ENCODE results near the gene SLC11A2.
"Not testable (repeated sequence)": the region's sequence is repeated elsewhere in the genome, so short reads cannot be mapped to it uniquely, and the experiment has no call there.

Gene SLC11A2

DNA sequence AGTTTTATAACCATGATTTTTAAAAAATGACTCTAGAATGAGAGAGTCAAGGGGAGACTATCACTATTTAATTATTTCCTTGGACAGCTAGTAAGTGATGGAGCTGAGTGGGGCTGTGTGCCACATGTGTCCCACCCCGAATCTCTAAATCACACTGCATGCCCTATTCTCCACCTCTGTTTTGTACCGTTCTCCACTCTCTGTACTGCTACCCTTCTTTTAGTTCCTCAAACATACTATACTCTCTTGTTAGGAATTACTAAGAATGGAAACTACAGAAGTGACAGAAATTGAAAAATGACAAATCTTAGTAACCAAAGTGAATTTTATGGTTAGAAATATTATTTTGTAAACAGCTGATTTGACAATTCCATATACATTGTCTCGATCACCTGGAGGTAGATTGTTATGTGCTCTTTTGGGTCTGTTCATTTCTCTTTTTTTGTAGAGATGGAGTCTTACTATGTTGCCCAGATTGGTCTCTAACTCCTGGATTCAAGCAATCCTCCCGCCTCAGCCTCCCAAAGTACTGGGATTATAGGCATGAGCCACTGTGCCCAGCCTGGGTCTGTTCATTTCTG, 35.9 kb downstream of the SLC11A2 start:
- DNase-seq (ENCODE audit: low spot score): no peak

DNA sequence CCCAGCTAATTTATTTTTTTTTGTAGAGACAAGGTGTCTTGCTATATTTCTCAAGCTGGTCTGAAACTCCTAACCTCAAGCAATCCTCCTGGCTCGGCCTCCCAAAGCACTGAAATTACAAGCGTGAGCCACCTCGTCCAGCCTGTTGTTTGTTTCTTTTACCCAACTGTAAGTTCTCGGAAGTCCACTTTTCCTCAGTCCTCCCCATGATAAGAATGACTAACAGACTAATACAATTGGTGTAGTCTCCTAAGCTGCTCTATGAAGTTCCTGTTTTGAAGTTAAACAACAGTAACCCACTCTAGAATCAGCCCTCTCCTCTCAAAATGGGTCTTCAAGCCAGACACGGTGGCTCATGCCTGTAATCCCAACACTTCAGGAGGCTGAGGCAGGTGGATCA, 37.3 kb downstream of the SLC11A2 start:
- DNase-seq (ENCODE audit: low spot score): no peak

DNA sequence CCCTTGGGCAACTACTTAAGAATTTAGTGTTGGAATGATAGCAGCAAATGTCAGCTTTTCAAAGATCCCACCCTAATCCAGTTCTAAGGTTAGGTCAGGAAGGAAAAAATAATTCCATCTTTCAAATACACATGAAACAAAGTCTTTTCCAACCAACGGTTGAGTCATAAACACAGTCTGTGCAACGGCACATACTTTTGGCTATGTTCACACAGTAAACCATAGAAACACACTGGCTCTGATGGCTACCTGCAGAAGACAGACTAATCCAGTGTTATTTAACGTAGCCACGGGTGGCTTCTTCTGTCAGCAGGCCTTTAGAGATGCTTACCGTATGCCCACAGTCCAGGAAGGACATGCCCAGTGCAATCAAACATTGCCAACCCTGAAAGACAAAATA, 38.1 kb downstream of the SLC11A2 start:
- DNase-seq (ENCODE audit: low spot score): no peak

DNA sequence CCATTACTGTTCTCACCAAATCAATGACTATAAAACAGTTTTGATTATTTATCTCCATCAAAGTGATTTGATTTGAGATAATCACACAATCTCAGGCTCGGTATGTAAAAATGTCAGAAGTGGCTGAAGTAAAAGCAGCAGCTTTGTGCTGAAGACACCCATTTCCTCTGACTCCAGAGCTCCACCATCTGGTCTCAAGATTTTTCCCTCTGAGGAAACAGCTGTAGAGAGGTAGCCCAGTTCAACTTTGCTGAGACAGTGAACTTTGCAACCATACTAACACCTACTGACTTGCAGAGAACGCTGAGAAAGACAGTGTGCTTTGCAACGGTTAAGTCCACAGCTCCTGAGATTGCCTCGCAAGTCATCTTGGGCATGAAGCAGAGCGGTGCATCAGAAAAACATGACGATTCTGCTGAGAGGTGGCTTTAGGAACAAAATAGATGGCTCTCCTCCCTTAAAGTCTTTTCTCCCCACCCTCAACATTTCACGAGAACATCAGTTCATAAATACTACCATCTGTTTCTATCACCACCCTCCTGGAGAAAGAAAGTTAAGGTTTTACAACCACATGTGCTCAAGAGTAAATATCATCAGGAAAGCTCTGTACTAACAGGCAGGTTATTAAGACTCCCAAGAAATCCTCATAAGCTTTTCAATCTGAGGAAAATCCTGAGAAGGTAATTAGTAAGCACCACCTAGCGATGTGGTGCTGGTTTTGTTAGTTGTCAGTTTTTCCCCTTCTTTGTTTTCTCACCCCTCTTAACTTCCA, 39.0 kb downstream of the SLC11A2 start:
- peak; percentile 70 for DNase-seq (ENCODE audit: low spot score)

DNA sequence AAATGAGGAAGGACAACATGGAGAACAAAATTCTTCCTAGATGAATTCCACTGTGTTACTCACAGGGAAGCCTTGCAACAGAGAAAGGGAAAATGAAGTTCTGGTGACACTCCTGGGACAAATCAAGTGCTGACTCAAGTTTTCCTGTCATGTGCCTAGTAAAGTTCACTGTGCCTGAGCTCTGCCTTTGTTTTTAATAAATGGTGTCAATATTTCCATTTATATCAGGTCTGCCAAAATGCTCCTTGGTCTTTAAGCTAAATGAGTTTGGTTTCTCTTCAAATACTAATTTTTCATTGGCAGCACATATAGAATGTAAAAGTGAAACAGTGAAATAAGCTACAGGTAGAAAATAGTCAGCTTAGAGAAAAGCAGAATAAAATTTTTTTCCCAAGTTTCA, 40.9 kb downstream of the SLC11A2 start:
- DNase-seq (ENCODE audit: low spot score): no peak

DNA sequence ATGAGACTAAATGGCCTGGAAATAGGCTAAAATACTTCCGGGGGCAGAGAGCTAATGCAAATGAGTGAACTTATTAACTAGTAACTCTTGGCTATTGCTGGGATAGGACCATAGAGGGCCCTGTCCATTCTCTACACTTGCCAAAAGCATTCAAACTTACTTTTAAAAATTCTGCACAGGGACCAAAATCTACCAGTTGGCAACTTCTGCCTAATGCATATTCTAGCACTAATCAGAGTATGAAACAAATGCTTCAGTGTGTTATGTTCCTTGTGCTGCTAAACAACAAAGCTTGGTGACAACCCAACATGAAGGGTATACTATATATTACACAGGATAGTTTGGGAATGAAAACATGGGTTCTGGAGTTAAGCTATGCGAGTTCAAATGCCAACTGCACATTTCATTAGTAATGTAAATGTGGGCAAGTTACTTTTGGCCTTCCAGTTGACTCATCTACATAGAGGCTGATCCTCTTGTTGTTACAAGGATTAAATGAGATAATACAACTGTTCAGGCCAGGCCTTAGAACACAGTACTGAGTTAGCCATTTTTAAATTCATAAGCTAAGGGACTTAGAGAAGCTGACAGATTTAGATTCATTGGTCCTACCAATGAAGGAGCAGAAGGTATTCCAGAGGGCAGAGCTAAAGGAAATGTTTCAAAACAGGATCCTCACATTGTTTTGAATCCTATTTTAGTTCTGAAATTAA, 41.4 kb downstream of the SLC11A2 start:
- DNase-seq (ENCODE audit: low spot score): peak; percentile 10

DNA sequence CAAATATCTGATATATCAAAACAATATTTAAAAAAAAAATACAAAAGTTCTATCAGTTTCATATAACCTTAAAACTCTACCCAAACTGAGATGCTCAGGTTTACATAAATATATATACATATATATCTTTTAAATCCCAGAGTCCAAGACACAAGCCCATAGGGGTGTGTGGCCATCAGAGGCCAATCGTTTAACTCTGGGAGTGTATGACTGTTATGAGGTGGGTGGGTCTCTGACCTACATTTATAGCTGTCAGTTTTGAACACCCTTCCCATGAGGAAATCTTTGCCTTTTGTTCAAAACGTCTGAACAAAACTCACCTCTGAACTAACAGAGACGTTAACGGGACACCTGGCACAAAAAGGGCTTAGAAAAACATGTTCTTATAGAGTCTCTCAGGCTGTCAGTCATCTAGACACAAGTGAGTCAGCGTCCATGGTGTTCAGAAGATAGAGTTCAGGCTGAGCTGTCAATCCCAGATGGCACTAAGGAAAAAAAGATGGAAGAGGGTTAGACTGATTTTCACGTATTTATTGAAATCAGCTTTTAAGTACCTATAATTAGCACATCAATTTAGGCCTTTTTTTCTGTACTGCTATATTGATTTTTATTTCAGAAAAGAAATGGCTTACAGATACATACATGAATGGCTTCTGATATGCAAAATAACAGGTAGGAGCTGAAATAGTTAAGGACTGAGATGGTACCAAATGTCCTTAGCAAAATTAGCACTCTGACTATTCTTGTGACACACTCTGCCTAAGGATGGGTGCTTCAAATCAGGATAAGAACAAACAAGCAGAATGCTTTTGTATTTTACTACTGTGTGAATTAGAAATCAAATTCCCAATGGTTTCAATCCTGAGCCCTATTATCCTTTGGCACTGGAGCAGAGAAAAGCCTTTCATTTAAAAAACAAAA, 44.6 kb downstream of the SLC11A2 start:
- DNase-seq (ENCODE audit: low spot score): no peak

DNA sequence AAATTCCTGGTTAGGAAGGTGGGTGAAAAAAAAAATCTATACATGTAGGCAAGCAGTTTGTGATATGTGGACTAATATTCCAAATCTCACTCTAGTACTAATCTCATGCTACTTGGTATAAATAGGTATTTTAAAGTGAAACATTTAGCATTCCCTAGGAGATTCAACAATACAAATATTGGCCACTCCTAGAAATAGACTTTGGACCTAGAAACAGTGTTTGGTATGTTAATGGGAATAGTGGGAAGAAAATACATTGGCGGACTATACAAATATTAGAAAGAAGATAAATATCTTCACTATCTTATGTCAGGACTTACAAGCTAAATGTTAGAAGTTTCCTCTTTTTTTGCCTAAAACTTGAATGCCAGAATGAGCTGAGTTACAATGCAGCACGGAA, 45.6 kb downstream of the SLC11A2 start:
- DNase-seq (ENCODE audit: low spot score): no peak

DNA sequence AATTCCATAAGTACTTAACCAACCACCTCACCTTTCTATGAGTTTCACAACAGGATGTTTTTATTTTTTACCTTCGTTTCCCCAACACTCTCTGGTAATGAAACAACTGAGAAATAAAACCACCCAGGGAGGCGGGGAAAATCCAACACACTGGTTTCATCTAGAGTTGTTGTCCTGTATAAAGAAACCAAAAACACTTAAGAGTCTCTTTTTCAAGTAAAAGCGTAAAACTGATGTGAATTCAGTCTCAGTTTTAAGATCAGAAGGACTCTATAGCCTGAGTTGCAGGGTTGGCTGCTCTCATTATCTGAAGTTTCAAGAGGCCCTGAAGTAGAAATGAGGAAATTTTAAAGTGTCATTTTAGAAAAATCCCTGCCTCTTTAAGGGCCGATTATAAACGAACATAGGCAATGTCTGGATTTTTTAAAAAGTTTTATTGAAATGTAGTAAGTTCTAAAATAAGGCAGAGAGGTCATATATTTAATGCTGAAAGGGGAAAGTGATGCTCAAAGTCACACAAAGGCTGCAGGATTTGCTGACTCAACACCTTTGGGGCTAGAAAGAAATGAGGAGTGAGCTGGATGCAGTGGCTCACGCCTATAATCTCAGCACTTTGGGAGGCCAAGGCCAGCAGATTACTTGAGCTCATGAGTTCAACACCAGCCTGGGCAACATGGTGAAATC, 46.7 kb downstream of the SLC11A2 start:
- no peak for DNase-seq (ENCODE audit: low spot score)

DNA sequence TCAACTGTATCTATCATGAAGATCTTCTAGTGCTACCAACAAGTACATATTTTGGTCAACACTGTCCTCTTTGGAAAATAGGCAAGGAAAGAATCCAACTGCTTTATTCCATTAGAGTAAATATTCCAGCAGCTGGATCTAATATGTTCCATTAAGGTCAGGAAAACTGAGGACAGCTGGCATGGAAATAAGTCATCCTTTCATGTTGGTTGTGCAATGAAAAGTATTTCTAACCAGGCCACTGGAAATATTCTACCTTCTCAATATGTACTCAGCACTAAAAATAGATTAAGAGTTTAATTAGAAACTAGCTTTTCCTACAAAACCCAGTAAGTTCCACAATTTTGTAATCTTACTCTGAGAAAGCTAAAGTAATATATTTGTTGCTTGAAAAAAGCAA, 54.2 kb downstream of the SLC11A2 start:
- DNase-seq (ENCODE audit: low spot score): no peak

DNA sequence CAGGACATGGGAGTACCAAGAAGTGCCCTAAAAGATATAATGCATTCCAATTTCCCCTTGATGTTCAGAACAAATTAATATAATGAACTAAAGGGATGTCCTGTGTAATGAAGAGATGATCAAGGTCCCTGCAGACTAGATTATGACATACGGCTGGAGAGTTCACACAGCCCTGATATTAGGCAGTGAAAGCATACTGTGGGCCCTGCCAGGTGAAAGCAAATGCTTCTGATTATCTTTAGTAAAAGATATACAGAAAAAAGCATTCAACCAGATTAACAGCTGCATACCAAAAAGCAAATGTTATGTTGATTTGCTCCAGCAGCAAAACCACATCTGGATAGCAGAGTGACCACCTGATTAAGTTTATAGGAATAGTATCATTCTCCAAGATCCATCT, 61.8 kb downstream of the SLC11A2 start:
- no peak for DNase-seq (ENCODE audit: low spot score)

DNA sequence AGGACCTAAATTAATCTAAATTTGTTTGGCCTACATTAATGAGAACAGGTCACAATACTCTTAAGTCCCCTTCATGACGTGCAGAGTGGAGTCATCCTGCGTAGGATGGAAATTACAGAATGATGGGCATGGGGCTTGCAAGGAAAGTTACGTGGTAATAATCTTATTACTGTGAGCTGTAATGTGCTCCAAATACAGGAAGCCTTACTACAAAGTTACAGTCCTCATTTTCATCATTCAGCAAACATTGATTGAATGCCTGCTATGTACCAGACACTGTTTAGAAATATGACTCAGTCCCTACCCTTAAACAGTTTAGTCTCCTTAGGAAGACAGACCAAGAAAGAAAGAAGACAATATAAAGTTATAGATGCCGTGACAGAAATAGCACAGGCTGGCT, 64.5 kb downstream of the SLC11A2 start:
- no peak for DNase-seq (ENCODE audit: low spot score)

DNA sequence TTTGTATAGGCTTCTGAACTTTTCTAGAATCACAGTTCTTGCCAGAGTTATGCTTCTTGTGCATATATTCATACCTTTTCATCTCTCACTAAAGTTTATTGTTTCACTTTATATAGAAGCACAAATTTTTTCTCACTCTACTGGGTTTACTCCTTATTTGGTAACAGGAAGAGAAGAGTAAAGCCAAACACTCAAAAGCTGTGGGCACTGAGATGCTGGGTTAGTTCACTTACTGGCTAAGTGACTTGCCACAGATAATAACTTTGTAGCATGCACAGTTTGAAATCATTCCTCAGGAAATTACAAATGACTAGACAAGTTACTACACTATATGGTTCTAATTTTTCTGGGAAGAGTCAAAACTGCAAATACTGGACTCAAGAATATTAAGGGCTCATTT, 66.1 kb downstream of the SLC11A2 start:
- no peak for DNase-seq (ENCODE audit: low spot score)

DNA sequence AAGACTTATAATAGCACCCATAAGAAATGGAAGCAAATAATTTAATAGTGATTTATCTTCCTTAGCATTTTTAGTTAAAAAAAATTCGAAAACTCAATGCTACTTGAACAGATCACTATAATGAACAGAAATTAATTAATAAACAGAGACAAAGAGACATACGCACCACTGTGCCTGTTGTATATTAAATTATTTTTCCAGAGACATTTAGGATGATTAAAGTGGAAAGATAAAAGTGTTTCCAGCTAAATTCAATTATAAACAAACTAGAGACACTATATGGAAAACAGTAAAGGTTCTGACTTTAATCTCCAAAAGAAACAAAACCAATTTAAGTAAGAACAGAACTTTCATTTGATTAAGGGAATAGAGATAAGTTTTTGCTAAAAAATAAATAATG, 70.5 kb downstream of the SLC11A2 start:
- no peak for DNase-seq (ENCODE audit: low spot score)

DNA sequence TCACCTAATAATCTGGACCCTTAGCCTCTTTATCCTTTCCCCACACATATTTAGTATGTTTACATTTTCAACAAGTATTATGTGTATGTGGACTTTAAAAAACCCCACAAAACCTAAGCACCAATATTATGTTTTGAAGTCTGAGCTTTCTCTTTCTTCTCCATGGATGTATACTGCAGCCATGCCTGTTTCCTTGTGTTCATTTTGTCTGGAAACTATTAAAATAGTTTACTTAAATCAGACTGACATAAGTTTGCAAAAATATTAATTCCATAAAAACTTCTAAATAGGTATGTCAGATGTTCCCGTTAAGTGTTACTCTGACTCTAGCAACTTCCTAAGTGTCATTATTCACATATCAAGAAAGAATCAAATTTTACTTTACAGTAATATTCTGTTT, 70.9 kb downstream of the SLC11A2 start:
- DNase-seq (ENCODE audit: low spot score): no peak

DNA sequence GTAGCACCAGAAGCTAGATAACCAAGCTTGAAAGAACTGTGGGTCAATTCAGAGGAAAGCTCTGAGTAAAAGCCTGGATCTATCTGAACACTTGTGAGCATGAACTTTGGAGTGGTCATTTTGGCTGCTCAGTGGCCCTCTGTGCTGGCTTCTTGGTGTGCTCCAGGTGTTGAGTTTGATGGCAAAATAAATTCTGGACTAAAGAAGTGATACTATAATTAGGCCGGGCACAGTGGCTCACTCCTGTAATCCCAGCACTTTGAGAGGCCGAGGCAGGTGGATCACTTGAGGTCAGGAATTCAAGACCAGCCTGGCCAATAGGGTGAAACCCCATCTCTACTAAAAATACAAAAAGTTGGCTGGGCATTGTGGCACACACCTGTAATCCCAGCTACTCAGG, 71.4 kb downstream of the SLC11A2 start:
- DNase-seq (ENCODE audit: low spot score): not testable (repeated sequence)

DNA sequence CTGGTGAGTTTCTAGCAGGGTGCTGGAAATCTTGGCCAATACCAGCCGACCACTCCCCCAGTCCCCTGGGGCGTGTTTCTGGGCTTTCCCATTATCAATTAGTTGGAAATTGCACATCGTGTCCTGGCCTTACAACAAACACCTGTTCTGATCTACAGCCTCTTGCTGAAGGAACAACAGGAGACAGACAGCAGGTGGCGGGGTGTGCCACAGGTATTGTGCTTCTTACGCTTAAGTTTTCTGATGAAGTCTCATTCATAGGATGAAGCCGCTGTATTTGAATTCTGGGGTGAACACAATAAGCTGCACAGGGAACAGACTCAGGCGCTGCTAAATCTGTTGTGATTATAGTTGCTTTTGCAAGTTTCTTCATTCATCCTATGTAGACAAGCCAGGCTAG, 73.1 kb downstream of the SLC11A2 start:
- no peak for DNase-seq (ENCODE audit: low spot score)

DNA sequence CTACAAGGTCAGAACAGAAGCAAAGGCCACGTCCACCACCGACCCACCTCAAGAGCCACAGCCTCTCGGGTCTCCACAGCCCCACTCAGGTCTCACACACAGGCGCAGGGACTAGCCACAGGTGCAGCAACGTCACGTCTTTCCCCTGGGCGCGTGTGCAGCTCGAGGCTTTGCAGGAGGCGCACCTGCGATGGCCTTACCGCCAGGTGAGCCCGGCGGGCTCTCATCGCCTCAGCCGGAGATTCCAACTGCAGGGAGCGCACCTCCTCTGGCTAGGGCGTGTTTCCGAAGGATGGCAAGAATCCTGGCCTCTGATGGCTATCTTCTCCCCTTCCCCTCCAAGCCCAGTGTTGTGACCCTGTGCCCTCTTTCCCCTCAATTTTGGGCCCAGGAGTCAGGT, 73.7 kb downstream of the SLC11A2 start, which contains the start of gene HIGD1C:
TSS of gene HIGD1C (plus strand) at position 35 of the 400 bp plus-strand sequence. CDS start 1,455 bp downstream, outside the sequence.
- no peak for DNase-seq (ENCODE audit: low spot score)

DNA sequence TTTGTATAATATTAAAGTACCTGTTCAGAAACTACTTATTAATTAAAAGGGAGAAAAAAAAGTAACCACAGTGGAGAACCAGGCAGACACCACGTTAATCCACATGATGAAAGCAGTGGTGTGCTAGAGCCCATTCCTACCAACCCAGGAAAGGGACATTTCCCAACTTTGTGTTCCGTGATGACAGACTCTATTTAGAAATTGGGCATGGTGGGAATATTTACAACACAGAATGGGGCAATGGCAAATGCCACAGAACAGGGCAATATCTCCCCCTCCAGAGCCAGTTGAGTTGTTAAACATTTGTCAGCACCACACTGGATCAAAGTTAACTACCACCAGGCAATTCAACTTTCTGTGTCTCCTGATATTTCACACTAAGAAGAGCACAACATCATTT, 75.1 kb downstream of the SLC11A2 start:
- DNase-seq (ENCODE audit: low spot score): no peak

DNA sequence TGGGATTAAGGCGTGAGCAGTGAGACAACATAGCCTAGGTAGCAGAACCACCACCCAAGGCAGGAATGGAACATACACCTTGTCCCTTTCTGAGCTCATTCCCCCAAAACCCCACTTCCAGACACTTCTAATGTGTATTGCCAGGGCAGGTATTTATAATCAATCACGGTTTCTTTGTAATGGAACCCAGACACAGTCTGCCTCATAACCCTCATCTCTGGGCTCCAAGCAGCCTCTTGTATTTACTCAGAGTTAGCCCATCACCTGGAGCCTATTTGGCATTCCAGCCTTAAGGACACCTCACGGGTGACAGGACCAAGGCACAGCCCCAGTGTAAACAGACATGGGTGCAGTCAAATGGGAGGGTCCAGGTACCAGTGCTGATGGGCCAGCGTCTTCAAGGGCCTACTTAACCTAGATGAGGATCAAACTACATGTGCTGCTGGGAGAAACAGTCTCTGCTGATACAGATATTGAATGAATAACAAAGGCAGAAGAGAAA, 76.3 kb downstream of the SLC11A2 start:
- no peak for DNase-seq (ENCODE audit: low spot score)

DNA sequence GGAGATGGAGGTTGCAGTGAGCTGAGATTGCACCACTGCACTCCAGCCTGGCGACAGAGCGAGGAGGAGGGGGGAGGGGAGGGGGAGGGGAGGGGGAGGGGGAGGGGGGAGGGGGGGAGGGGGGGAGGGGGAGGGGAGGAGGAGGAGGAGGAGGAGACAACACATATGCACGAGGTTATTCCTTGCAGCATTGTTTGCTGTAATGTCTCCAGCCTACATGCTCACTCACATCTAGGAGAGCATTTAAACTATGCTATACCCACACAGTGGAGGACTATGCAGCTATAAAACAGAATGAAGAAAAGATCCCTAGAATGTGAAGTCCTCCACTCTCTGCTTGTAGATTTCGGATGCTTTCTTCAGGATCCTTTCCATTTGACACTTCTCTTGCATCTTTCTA, 77.4 kb downstream of the SLC11A2 start:
- no peak for DNase-seq (ENCODE audit: low spot score)
